Measurements from ENCODE around the gene ZNF189. TPM values are rescaled to one million over a fixed set of nuclear protein-coding genes. Genes with fewer than 3 reads are reported as not detected.

ZNF189 gene
- total RNA-seq (2014; rRNA removed; shearing (Covaris generic); ENCODE audit: low replicate concordance): 15.3 and 15.5 TPM in 2 replicates

GRCh38 chr9:101398068-101398929 lies at the start of gene ZNF189, which contains the start of gene MRPL50:
ZNF189 (plus strand) TSS chr9:101398851; CDS start chr9:101399157, 306 bp downstream.
MRPL50 (minus strand) TSS chr9:101398618; CDS start chr9:101398592, 26 bp downstream.
- H3K4me3 ChIP-seq (ENCODE audit: low read length): peak within 1 kb of the TSS; percentile 81
- peaks cover 19% of the 10 kb centered on the region for H3K4me1 ChIP-seq (ENCODE audit: low read length)
- peak within 1 kb of the TSS; percentile 73 for H2AFZ ChIP-seq (ENCODE audit: low read length)

GRCh38 chr9:101350285-101350684 lies 48.4 kb upstream of the ZNF189 start:
- H3K4me2 ChIP-seq (ENCODE audit: low read depth, low read length, poor library complexity, severe bottlenecking): no peak overlapping the region

More at GRCh38 chr9:101398068-101398929, at the start of gene ZNF189, which contains the start of gene MRPL50:
- Histone ChIP-seq H3K27ac (ENCODE audit: low read length) (no peak within 1 kb of the TSS; the same call in 1 of the 2 replicates), H3K9ac (ENCODE audit: low read length) (peak within 1 kb of the TSS; percentile 75), H3K9me3 (ENCODE audit: low read length) (peaks cover 31% of the 10 kb centered on the region), H3K27me3 (ENCODE audit: low read length) (no peaks in the 10 kb centered on the region), H4K20me1 (ENCODE audit: insufficient read depth, low read depth, low read length) (no peaks in the 10 kb centered on the region), H3K9me2 (replicated peaks; ENCODE audit: insufficient read depth, low read length) (no peaks in the 10 kb centered on the region), H3K79me2 (ENCODE audit: low read length) (peaks cover 86% of the 10 kb centered on the region), H3K4me2 (ENCODE audit: low read depth, low read length, poor library complexity, severe bottlenecking) (peak within 1 kb of the TSS; percentile 88), H3K36me3 (ENCODE audit: insufficient read depth, low read length) (peaks cover 68% of the 10 kb centered on the region)
- DNase-seq: peak; percentile 99

GRCh38 chr9:101352892-101353463 lies 45.7 kb upstream of the ZNF189 start:
- no peak overlapping the region for H3K9ac ChIP-seq (ENCODE audit: low read length)
- no peak overlapping the region for H3K4me3 ChIP-seq (ENCODE audit: low read length)
- no peak overlapping the region for H3K4me2 ChIP-seq (ENCODE audit: low read depth, low read length, poor library complexity, severe bottlenecking)
- no peaks in the 10 kb centered on the region for H4K20me1 ChIP-seq (ENCODE audit: insufficient read depth, low read depth, low read length)
- H3K36me3 ChIP-seq (ENCODE audit: insufficient read depth, low read length): no peaks in the 10 kb centered on the region
- no peaks in the 10 kb centered on the region for H3K9me2 ChIP-seq (replicated peaks; ENCODE audit: insufficient read depth, low read length)
- no peaks in the 10 kb centered on the region for H3K9me3 ChIP-seq (ENCODE audit: low read length)
- H3K79me2 ChIP-seq (ENCODE audit: low read length): no peaks in the 10 kb centered on the region
- no peak for DNase-seq
- no peaks in the 10 kb centered on the region for H3K4me1 ChIP-seq (ENCODE audit: low read length)
- no peak overlapping the region for H2AFZ ChIP-seq (ENCODE audit: low read length)
- no peaks in the 10 kb centered on the region for H3K27me3 ChIP-seq (ENCODE audit: low read length)
- H3K27ac ChIP-seq (ENCODE audit: low read length): no peak overlapping the region

More at GRCh38 chr9:101350285-101350684, 48.4 kb upstream of the ZNF189 start:
- H3K79me2 ChIP-seq (ENCODE audit: low read length): no peaks in the 10 kb centered on the region
- H3K4me3 ChIP-seq (ENCODE audit: low read length): no peak overlapping the region
- H3K9me2 ChIP-seq (replicated peaks; ENCODE audit: insufficient read depth, low read length): no peaks in the 10 kb centered on the region
- no peaks in the 10 kb centered on the region for H3K27me3 ChIP-seq (ENCODE audit: low read length)
- no peaks in the 10 kb centered on the region for H3K4me1 ChIP-seq (ENCODE audit: low read length)
- H3K9me3 ChIP-seq (ENCODE audit: low read length): no peaks in the 10 kb centered on the region
- H3K9ac ChIP-seq (ENCODE audit: low read length): no peak overlapping the region
- no peak overlapping the region for H2AFZ ChIP-seq (ENCODE audit: low read length)
- H3K36me3 ChIP-seq (ENCODE audit: insufficient read depth, low read length): no peaks in the 10 kb centered on the region
- no peak overlapping the region for H3K27ac ChIP-seq (ENCODE audit: low read length)
- no peaks in the 10 kb centered on the region for H4K20me1 ChIP-seq (ENCODE audit: insufficient read depth, low read depth, low read length)
- no peak for DNase-seq

GRCh38 chr9:101353683-101354082 lies 45.0 kb upstream of the ZNF189 start:
- DNase-seq: no peak
- no peak overlapping the region for H3K9ac ChIP-seq (ENCODE audit: low read length)
- H3K27ac ChIP-seq (ENCODE audit: low read length): no peak overlapping the region

GRCh38 chr9:101354143-101354764 lies 44.4 kb upstream of the ZNF189 start:
- Histone ChIP-seq H3K79me2 (ENCODE audit: low read length) (no peaks in the 10 kb centered on the region), H3K4me1 (ENCODE audit: low read length) (no peaks in the 10 kb centered on the region), H3K9me2 (replicated peaks; ENCODE audit: insufficient read depth, low read length) (no peaks in the 10 kb centered on the region), H3K27ac (ENCODE audit: low read length) (no peak overlapping the region), H3K4me2 (ENCODE audit: low read depth, low read length, poor library complexity, severe bottlenecking) (no peak overlapping the region), H3K27me3 (ENCODE audit: low read length) (no peaks in the 10 kb centered on the region), H3K9me3 (ENCODE audit: low read length) (no peaks in the 10 kb centered on the region), H2AFZ (ENCODE audit: low read length) (no peak overlapping the region), H3K36me3 (ENCODE audit: insufficient read depth, low read length) (no peaks in the 10 kb centered on the region), H3K4me3 (ENCODE audit: low read length) (no peak overlapping the region), H4K20me1 (ENCODE audit: insufficient read depth, low read depth, low read length) (no peaks in the 10 kb centered on the region), H3K9ac (ENCODE audit: low read length) (no peak overlapping the region)
- DNase-seq: no peak

More at GRCh38 chr9:101353683-101354082, 45.0 kb upstream of the ZNF189 start:
- H3K36me3 ChIP-seq (ENCODE audit: insufficient read depth, low read length): no peaks in the 10 kb centered on the region
- no peaks in the 10 kb centered on the region for H3K4me1 ChIP-seq (ENCODE audit: low read length)
- no peaks in the 10 kb centered on the region for H3K27me3 ChIP-seq (ENCODE audit: low read length)
- H3K79me2 ChIP-seq (ENCODE audit: low read length): no peaks in the 10 kb centered on the region
- no peak overlapping the region for H3K4me3 ChIP-seq (ENCODE audit: low read length)
- H3K9me2 ChIP-seq (replicated peaks; ENCODE audit: insufficient read depth, low read length): no peaks in the 10 kb centered on the region
- H3K4me2 ChIP-seq (ENCODE audit: low read depth, low read length, poor library complexity, severe bottlenecking): no peak overlapping the region
- no peaks in the 10 kb centered on the region for H4K20me1 ChIP-seq (ENCODE audit: insufficient read depth, low read depth, low read length)
- H2AFZ ChIP-seq (ENCODE audit: low read length): no peak overlapping the region
- no peaks in the 10 kb centered on the region for H3K9me3 ChIP-seq (ENCODE audit: low read length)

- Histone ChIP-seq H3K27me3 (ENCODE audit: low read length) (no peaks in the 10 kb centered on the region), H3K9ac (ENCODE audit: low read length) (no peak overlapping the region), H3K4me3 (ENCODE audit: low read length) (no peak overlapping the region), H3K4me2 (ENCODE audit: low read depth, low read length, poor library complexity, severe bottlenecking) (no peak overlapping the region), H3K4me1 (ENCODE audit: low read length) (no peaks in the 10 kb centered on the region), H4K20me1 (ENCODE audit: insufficient read depth, low read depth, low read length) (no peaks in the 10 kb centered on the region), H2AFZ (ENCODE audit: low read length) (no peak overlapping the region), H3K27ac (ENCODE audit: low read length) (no peak overlapping the region), H3K36me3 (ENCODE audit: insufficient read depth, low read length) (no peaks in the 10 kb centered on the region), H3K79me2 (ENCODE audit: low read length) (no peaks in the 10 kb centered on the region), H3K9me2 (replicated peaks; ENCODE audit: insufficient read depth, low read length) (no peaks in the 10 kb centered on the region), H3K9me3 (ENCODE audit: low read length) (no peaks in the 10 kb centered on the region)
- no peak for DNase-seq
Observed at GRCh38 chr9:101354765-101355708, 43.6 kb upstream of the ZNF189 start.

- Histone ChIP-seq H3K4me3 (ENCODE audit: low read length) (no peak overlapping the region), H3K79me2 (ENCODE audit: low read length) (no peaks in the 10 kb centered on the region), H3K36me3 (ENCODE audit: insufficient read depth, low read length) (no peaks in the 10 kb centered on the region), H3K4me2 (ENCODE audit: low read depth, low read length, poor library complexity, severe bottlenecking) (no peak overlapping the region), H3K27me3 (ENCODE audit: low read length) (no peaks in the 10 kb centered on the region), H3K9me3 (ENCODE audit: low read length) (no peaks in the 10 kb centered on the region), H3K4me1 (ENCODE audit: low read length) (no peaks in the 10 kb centered on the region), H3K27ac (ENCODE audit: low read length) (no peak overlapping the region), H4K20me1 (ENCODE audit: insufficient read depth, low read depth, low read length) (no peaks in the 10 kb centered on the region), H3K9me2 (replicated peaks; ENCODE audit: insufficient read depth, low read length) (no peaks in the 10 kb centered on the region), H3K9ac (ENCODE audit: low read length) (no peak overlapping the region), H2AFZ (ENCODE audit: low read length) (no peak overlapping the region)
- DNase-seq: no peak
Observed at GRCh38 chr9:101356619-101357018, 42.0 kb upstream of the ZNF189 start.

Data from Karpas-422 (cell line).